ENCODE data around the gene HMSD.

GRCh38 chr18:63975628-63976027, 26.5 kb downstream of the HMSD start:
- TF ChIP-seq CTCF (IDR thresholded peaks at IDR 0.05) (no peak), POLR2A (IDR thresholded peaks at IDR 0.05) (no peak)
